SH-SY5Y (cell line): Measurements from ENCODE around the gene GPBAR1.

ENCODE experiments used
- GATA2 ChIP-seq: IDR thresholded peaks from 2 replicates; pipeline ENCODE4 v1.6.1; 2011; ENCODE audit warnings: mild to moderate bottlenecking, low read depth, low read length
- GATA3 ChIP-seq: IDR thresholded peaks from 2 replicates; pipeline ENCODE4 v1.6.1; 2011; ENCODE audit warnings: low read depth, mild to moderate bottlenecking, low read length, moderate library complexity

- TF ChIP-seq GATA2 (no peak), GATA3 (no peak)
These were observed 4.0 kb upstream of the GPBAR1 start for GRCh38 chr2:218256612-218257350.
